GM19455 (cell line): Measurements from ENCODE around the gene FRA10AC1.

Experiments
- ATAC-seq: cut with Tn5 transposase; IDR thresholded peaks from one replicate; pipeline ENCODE4 v1.9.1; 2021; ENCODE audit not compliant: unreplicated experiment

The FRA10AC1 gene

GRCh38 chr10:93630625-93631557, 71.5 kb downstream of the FRA10AC1 start:
- no peak for ATAC-seq

GRCh38 chr10:93629647-93630305, 72.6 kb downstream of the FRA10AC1 start:
- ATAC-seq, result no peak

GRCh38 chr10:93628858-93629257, 73.5 kb downstream of the FRA10AC1 start:
- no peak for ATAC-seq

- ATAC-seq, result peak; percentile 59
Measured at GRCh38 chr10:93622942-93623341, 79.5 kb downstream of the FRA10AC1 start.

GRCh38 chr10:93620925-93621324, 81.5 kb downstream of the FRA10AC1 start:
- no peak for ATAC-seq
